GM10266 (cell line): ENCODE results near the gene NSL1.

Source experiments
- DNase-seq: peaks from one replicate; pipeline ENCODE4 v3.0.0; 2012; ENCODE audit errors: extremely low spot score
- TF ChIP-seq, protein P1 (sequence below): IDR thresholded peaks from 2 replicates; pipeline ENCODE4 v1.5.1; 2012; ENCODE audit warnings: mild to moderate bottlenecking, low read depth; ENCODE audit not compliant: control insufficient read depth, insufficient read depth; ENCODE audit errors: missing control alignments

NSL1 gene

DNA sequence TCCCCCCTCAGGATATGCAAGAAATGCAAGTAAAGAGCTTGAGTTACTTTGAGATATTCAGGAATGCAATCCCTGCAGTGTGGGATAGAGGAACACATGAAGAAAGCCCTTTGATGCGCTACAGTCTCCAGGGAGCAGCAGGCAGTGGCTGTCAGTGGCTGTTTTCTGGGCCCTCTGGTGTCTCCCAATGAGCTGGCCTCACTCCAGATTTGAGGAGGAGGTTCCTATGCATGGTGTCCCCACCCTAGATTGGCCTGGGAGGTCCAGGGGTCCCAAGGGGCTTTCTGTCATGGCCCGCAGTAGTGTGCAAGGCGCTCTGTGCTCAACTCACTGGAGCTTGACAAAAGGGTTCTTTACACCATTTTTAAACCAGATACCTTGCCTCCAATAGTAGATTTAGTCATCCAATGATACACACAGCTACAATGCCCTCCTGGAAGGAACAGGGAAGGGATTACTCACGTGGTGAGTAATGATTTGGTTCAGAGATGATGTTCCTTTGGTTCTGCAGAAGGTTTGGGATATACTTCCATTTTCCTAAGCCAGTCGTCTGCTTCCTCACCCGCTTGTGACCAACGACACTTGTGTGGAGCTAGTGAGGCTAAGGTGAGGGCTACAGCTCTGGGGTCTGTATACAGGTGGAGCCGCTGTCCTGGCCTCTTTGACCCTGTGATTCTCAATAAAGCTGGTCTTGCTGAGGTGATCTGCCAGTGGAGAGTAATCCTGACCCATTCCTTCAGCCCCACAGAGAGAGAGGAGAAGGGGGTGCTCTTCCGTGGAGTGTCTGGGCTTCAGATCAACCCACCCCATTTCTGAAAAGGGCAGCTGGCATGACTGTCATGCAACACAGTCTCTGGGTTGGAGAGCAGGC lies 98.6 kb downstream of the NSL1 start:
- TF ChIP-seq, protein P1, sequence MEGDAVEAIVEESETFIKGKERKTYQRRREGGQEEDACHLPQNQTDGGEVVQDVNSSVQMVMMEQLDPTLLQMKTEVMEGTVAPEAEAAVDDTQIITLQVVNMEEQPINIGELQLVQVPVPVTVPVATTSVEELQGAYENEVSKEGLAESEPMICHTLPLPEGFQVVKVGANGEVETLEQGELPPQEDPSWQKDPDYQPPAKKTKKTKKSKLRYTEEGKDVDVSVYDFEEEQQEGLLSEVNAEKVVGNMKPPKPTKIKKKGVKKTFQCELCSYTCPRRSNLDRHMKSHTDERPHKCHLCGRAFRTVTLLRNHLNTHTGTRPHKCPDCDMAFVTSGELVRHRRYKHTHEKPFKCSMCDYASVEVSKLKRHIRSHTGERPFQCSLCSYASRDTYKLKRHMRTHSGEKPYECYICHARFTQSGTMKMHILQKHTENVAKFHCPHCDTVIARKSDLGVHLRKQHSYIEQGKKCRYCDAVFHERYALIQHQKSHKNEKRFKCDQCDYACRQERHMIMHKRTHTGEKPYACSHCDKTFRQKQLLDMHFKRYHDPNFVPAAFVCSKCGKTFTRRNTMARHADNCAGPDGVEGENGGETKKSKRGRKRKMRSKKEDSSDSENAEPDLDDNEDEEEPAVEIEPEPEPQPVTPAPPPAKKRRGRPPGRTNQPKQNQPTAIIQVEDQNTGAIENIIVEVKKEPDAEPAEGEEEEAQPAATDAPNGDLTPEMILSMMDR = no peak
- no peak for DNase-seq

DNA sequence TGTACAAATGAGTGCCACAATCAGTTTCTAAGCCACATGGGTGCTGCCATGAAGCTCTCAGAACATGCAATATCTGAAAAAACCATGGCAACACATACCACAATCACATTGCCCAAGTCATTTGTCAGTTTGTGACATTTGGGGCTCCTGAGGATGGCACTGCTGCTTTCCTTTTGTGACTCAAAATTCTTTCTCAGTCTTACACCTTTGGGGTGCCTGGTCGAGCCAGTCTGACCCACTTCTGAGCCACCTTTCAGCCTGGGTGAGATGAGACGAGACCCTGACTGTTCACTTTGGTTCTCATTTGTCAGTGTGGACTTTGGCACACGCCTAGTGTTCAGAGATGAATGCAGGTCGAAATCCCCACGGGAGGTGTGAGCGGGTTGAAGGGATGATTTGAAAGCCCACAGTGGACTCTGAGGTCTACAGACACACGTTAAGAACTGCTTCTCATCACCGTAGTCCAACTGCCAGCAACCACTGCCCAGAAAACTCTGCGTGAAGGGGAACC lies 100.0 kb downstream of the NSL1 start:
- DNase-seq = no peak
- TF ChIP-seq, protein P1 = no peak

DNA sequence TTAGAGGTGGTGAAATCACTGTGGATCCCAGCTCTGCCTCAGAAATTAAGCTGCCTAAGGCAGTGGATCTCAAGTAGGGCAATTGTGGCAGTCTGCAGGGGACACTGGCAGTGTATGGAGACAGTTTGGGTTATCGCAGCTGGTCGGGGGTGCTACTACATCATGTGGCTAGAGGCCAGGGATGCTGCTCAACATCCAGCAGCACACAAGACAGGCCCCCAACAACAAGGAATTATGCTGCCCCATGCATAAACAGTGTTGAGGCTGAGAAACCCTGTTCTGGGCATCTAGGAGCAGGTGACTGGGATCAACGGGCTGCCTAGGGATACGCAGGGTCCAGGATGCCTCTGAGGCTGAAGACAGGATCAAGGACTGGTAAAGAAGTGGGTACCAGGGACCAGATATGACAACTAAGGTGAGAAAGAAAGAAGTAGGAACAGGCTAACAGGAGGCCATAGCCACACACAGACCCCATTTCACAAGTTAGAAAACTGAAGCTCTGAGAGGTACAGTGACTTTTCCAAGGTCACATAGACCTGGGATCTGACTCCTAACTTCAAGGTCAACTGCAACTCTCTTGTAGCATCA lies 100.7 kb downstream of the NSL1 start:
- TF ChIP-seq, protein P1 = no peak
- no peak for DNase-seq

DNA sequence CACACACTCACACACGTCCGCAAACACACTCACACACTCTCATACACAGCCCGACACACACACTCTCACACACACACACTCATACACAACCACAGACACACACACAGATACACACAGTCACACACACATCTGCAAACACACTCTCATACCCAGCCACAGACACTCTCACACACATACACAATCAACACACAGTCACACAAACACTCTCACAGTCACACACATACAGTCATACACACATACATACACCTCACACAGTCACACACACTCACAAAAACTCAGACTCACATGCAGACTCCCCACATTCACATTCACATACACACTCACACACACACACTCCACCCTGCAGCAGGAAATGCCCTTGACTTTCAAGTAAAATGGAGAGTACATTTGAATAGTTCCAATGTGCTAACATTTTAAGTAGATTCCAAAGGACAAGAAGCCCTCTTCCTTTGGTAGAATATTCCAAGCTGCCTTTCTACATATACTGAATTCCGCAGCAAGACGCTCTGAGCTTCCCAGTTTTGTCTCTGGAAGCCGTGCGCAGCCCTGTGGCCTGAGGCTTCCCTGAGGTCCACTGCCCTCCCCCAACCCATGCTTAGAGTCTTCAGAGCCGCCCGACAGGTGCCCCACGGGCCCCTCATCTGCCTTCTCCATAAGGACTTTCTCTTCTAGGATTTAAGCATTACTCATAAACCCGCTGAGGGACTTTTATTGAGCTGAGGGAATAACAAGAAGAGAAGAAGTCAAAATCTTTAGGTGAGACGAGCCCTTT lies 101.6 kb downstream of the NSL1 start:
- DNase-seq = no peak
- TF ChIP-seq, protein P1 = no peak

DNA sequence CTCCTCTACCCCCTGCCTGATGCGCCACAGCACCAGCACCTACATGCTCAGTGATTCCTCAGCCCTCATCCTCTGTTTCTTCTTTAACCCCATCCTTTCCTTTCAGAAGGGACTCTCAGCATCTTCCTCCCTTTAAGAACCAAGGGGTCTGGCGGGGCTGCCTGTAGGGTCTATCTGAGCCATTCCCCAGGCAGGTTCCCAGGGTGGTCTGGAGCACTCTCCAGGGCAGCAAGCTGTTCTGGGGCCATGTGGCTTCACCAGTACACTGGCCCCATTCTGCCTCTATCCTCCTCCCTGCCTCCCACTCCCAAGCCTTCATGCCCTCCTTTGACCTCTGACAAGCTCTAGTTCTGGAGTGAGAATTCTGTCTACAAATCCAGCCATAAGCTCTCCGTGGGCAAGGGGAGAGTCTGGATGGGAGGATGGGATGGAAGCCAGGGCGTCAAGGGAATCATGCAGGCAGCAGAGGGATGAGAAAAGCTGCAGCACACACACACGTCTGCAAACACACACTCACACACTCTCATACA lies 102.3 kb downstream of the NSL1 start:
- TF ChIP-seq, protein P1 = no peak
- no peak for DNase-seq

DNA sequence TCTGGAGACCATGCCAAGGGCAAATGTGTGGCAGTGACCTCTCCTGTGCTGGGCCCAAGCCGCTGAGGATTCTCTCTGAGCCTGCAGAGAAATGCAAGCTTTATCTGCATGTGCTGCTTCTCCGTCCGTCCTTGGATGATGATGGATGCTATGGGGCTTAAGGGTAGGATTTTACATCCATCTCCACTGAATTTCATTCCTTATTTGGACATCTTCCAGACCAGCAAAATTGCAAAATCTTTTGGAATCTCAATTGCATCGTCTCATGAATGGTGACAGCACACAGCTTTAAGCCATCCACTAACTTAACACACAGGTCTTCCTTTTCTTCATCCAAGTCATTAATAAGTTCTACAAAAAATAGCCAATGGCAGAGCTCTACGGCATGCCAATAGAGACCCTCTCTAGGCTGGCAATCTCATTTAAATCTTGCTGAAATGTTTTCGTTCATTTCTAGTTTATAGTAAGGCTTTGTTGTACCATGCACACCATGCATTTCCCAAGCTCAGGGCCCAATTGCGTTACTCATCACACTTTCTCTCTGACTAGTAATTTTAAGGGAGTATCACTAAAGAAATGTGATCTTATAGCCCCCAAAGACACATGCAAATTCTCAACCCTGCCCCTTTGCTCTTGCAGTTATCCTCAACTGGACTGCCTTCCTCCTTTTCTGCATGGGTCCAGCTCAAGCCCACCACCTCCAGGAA lies 103.1 kb downstream of the NSL1 start:
- TF ChIP-seq, protein P1 = no peak
- no peak for DNase-seq
